ENCODE measurements around the gene PPP2R3A.

The PPP2R3A gene

DNA sequence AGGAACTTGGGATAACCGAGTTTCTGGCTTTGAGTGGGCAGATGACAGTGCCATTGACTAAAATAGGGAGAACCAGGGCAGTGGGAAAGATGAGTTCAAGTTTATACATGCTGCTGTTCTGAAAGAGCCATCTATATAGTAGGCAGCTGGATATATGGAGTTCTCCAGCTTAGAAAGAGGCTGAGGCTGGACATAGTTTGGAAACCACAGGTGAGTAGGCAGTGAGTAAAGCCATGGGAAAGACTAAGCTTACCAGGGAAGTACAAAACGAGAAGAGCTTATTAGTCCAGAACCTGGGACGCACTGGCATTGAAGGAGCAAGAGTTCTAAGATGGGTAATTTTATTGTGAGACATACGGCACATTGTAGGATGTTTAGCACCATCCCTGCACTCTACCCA, 176.4 kb downstream of the PPP2R3A start:
- no peak for TF ChIP-seq EGR1 (IDR thresholded peaks at IDR 0.05)
- TF ChIP-seq YY1 (IDR thresholded peaks at IDR 0.05; ENCODE audit: low read depth) = no peak
- TF ChIP-seq, protein P1, sequence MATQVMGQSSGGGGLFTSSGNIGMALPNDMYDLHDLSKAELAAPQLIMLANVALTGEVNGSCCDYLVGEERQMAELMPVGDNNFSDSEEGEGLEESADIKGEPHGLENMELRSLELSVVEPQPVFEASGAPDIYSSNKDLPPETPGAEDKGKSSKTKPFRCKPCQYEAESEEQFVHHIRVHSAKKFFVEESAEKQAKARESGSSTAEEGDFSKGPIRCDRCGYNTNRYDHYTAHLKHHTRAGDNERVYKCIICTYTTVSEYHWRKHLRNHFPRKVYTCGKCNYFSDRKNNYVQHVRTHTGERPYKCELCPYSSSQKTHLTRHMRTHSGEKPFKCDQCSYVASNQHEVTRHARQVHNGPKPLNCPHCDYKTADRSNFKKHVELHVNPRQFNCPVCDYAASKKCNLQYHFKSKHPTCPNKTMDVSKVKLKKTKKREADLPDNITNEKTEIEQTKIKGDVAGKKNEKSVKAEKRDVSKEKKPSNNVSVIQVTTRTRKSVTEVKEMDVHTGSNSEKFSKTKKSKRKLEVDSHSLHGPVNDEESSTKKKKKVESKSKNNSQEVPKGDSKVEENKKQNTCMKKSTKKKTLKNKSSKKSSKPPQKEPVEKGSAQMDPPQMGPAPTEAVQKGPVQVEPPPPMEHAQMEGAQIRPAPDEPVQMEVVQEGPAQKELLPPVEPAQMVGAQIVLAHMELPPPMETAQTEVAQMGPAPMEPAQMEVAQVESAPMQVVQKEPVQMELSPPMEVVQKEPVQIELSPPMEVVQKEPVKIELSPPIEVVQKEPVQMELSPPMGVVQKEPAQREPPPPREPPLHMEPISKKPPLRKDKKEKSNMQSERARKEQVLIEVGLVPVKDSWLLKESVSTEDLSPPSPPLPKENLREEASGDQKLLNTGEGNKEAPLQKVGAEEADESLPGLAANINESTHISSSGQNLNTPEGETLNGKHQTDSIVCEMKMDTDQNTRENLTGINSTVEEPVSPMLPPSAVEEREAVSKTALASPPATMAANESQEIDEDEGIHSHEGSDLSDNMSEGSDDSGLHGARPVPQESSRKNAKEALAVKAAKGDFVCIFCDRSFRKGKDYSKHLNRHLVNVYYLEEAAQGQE (IDR thresholded peaks at IDR 0.05; ENCODE audit: low read depth) = no peak
- TF ChIP-seq RAD21 (IDR thresholded peaks at IDR 0.05; ENCODE audit: low read depth) = no peak
- TF ChIP-seq CREB1 (IDR thresholded peaks at IDR 0.05; ENCODE audit: low read depth) = no peak
- no peak for TF ChIP-seq TAF1 (IDR thresholded peaks at IDR 0.05; ENCODE audit: low read depth)
- TF ChIP-seq EP300 (IDR thresholded peaks at IDR 0.05; ENCODE audit: borderline replicate concordance) = no peak
- TF ChIP-seq, protein P2, sequence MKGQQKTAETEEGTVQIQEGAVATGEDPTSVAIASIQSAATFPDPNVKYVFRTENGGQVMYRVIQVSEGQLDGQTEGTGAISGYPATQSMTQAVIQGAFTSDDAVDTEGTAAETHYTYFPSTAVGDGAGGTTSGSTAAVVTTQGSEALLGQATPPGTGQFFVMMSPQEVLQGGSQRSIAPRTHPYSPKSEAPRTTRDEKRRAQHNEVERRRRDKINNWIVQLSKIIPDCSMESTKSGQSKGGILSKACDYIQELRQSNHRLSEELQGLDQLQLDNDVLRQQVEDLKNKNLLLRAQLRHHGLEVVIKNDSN (IDR thresholded peaks at IDR 0.05) = no peak
- TF ChIP-seq NFIC (IDR thresholded peaks at IDR 0.05) = no peak
- TF ChIP-seq TCF12 (IDR thresholded peaks at IDR 0.05; ENCODE audit: low read depth) = no peak
- no peak for TF ChIP-seq CEBPB (IDR thresholded peaks at IDR 0.05)
- TF ChIP-seq TEAD4 (IDR thresholded peaks at IDR 0.05) = no peak
- TF ChIP-seq FOXM1 (IDR thresholded peaks at IDR 0.05; ENCODE audit: borderline replicate concordance, low read depth) = no peak
- TF ChIP-seq, protein P3, sequence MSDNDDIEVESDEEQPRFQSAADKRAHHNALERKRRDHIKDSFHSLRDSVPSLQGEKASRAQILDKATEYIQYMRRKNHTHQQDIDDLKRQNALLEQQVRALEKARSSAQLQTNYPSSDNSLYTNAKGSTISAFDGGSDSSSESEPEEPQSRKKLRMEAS (IDR thresholded peaks at IDR 0.05) = no peak
- no peak for TF ChIP-seq ZBTB7A (IDR thresholded peaks at IDR 0.05; ENCODE audit: low read depth)

DNA sequence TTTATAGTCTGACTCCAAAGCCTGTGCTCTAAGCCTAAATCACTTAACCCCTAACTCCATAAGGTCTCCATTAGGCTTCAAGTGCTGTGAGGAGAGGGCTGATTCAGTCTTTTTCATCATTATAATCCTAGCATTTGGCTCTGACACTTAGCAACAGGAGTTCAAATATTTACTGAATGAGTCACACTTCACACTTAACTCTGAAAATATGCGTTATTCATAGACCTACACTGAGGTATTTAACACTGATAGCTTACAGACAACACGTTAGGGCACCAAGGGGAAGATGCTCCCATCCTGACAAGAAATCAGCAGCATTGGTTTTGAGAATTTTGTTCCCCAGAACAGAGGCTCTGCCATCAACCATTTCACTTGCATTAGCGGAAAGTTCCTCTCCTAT, 177.1 kb downstream of the PPP2R3A start:
- TF ChIP-seq TAF1 (IDR thresholded peaks at IDR 0.05; ENCODE audit: low read depth) (no peak), TEAD4 (IDR thresholded peaks at IDR 0.05) (peak; percentile 78; the same call in 1 of the 2 replicates)

DNA sequence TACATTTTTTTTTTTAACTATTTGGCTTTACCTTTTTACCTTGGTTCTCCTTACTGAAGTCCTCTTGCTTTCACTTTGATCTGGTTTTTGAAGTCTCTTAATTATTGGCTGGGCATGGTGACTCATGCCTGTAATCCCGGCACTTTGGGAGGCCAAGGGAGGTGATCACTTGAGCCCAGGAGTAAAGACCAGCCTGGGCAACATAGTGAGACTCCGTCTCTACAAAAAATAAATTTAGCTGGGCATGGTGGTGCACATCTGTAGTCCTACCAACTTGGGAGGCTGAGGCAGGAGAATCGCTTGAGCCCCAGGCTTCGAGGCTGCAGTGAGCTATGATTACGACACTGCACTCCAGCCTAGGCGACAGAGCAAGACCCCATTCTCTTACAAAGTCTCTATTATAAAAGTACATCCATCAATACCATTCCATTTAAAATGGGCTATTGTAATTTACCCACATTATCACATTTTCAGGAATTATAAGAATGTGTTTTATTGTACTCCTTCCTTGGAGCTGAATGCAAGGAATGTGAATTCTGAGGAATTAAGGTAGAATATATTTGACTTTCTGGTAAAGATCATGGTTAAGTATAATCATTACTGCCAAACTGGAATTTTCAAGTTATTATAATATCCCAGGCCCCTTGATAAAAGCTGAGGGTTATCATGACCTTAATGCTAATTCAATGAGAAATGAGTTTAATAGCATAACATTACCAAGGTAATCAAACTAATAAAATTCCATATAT, 181.6 kb downstream of the PPP2R3A start:
- TF ChIP-seq CEBPB (IDR thresholded peaks at IDR 0.05) (peak; percentile 35; the same call in 1 of the 2 replicates), TEAD4 (IDR thresholded peaks at IDR 0.05) (peak; percentile 33), RAD21 (IDR thresholded peaks at IDR 0.05; ENCODE audit: low read depth) (no peak)

DNA sequence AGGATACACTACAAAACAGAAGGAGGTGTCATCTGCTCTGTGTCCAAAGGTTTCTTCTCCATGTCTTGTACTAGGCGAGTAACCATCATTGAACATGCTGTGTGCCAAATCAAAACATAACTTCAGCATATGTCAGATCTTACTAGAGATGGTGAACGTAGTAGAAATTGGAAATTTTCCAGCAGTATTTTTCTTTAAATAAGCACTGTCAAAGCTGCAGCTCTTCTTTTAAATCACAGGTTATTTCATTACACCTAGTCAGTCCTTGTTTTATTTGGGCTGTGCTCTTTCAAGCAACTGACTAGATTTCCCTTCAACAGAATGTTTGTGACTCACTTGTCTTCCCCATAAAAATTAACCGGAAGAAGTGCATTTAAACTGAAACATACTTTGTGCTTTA, 184.1 kb downstream of the PPP2R3A start:
- TF ChIP-seq RAD21 (IDR thresholded peaks at IDR 0.05; ENCODE audit: low read depth) = no peak
- TF ChIP-seq YY1 (IDR thresholded peaks at IDR 0.05; ENCODE audit: low read depth) = no peak
- TF ChIP-seq EP300 (IDR thresholded peaks at IDR 0.05; ENCODE audit: borderline replicate concordance) = no peak
- TF ChIP-seq EGR1 (IDR thresholded peaks at IDR 0.05) = no peak
- no peak for TF ChIP-seq CREB1 (IDR thresholded peaks at IDR 0.05; ENCODE audit: low read depth)
- no peak for TF ChIP-seq ZBTB7A (IDR thresholded peaks at IDR 0.05; ENCODE audit: low read depth)
- no peak for TF ChIP-seq NFIC (IDR thresholded peaks at IDR 0.05)
- TF ChIP-seq TCF12 (IDR thresholded peaks at IDR 0.05; ENCODE audit: low read depth) = no peak
- TF ChIP-seq, protein P3 (IDR thresholded peaks at IDR 0.05) = no peak
- no peak for TF ChIP-seq FOXM1 (IDR thresholded peaks at IDR 0.05; ENCODE audit: borderline replicate concordance, low read depth)

DNA sequence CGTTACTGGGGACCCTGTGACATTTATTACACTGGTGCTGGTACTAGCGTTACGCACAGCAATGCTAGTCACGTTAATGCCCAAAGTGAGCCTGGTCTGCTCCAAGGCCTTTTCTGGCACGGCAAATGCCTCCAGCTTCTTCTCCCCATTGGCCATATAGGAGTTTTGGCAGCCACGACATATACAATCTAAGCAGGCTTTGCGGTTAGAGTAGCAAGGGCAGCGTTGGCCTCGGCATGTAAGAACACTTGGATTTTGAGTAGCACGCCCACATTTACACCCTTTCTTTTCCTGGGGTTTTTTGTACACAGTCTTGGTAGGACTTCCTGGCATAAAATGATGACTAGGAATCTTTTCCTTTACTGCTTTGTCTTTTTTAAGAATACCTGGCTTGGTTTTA, 185.7 kb downstream of the PPP2R3A start:
- TF ChIP-seq, protein P2 (IDR thresholded peaks at IDR 0.05) = no peak
- TF ChIP-seq CREB1 (IDR thresholded peaks at IDR 0.05; ENCODE audit: low read depth) = no peak
- no peak for TF ChIP-seq NFIC (IDR thresholded peaks at IDR 0.05)
- TF ChIP-seq, protein P1 (IDR thresholded peaks at IDR 0.05; ENCODE audit: low read depth) = no peak
- no peak for TF ChIP-seq TCF12 (IDR thresholded peaks at IDR 0.05; ENCODE audit: low read depth)
- TF ChIP-seq FOXM1 (IDR thresholded peaks at IDR 0.05; ENCODE audit: borderline replicate concordance, low read depth) = no peak
- TF ChIP-seq EGR1 (IDR thresholded peaks at IDR 0.05) = no peak
- TF ChIP-seq EP300 (IDR thresholded peaks at IDR 0.05; ENCODE audit: borderline replicate concordance) = no peak
- TF ChIP-seq, protein P3 (IDR thresholded peaks at IDR 0.05) = no peak
- TF ChIP-seq ZBTB7A (IDR thresholded peaks at IDR 0.05; ENCODE audit: low read depth) = no peak
- TF ChIP-seq YY1 (IDR thresholded peaks at IDR 0.05; ENCODE audit: low read depth) = no peak
- no peak for TF ChIP-seq RAD21 (IDR thresholded peaks at IDR 0.05; ENCODE audit: low read depth)
- TF ChIP-seq CEBPB (IDR thresholded peaks at IDR 0.05) = no peak
- TF ChIP-seq TAF1 (IDR thresholded peaks at IDR 0.05; ENCODE audit: low read depth) = no peak
- TF ChIP-seq TEAD4 (IDR thresholded peaks at IDR 0.05) = no peak

Measured in Ishikawa (cell line).